ENCODE measurements around the gene CLCN2.

CLCN2 gene

DNA sequence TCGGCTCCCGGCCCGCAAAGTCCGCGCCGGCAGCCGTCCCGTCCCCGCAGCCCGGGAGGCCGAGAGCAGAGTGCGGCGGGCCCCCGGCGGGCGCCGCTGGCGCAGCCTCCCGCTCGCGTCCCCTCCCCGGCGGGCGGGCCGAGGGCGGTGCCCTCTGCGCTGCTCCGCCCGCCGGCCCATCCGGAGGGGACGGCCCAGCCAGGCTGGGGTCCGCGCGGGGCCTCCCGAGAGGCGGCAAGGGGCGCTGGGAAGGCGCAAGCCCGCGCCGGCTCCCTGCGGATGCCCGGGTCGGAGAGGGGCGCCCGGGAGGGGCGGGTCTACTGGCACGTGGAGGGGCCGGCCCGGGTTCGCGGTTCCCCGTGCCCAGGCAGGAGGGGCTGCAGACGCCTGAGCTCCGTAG, at the start of gene CLCN2, which contains the start of gene POLR2H:
Gene CLCN2 (minus strand): TSS at position 74 of the 400 bp plus-strand sequence. CDS start 126 bp downstream, outside the sequence.
Gene POLR2H (plus strand): TSS at position 179 of the 400 bp plus-strand sequence. CDS start 1,783 bp downstream, outside the sequence.
- DNase-seq = peak; percentile 66

DNA sequence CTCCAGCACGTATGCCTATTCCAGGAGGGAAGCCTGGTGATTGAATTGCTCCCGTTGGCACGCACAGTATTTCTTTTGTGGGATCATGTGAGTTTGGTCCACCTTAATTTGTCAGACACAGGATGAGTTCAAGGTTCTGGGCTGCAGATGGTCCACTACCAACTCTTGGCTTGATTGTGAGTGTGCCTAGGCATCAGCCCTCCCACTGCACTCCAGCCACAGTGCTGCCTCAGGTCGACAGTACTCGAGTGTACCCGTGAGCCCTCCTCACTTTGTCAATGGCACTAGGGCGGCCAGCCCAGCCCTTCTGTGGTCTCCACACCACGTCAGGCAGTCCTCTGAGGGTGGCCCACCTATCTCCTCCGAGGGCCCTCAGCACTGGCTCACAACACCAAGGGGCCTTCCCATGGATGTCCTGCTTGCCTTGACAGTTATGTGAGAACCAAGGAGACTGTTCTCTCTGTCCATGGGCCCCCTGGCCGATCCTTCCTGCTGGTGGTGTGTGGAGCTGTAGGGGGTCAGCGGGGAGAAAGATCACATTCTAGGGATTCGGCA, 48.6 kb upstream of the CLCN2 start:
- no peak for DNase-seq

- no peak for DNase-seq
Measured at GRCh38 chr3:184409331-184409926, 48.0 kb upstream of the CLCN2 start.

- no peak for DNase-seq
Measured at GRCh38 chr3:184405075-184406030, 43.9 kb upstream of the CLCN2 start.

- DNase-seq = no peak
Measured at GRCh38 chr3:184399410-184399809, 38.0 kb upstream of the CLCN2 start.

GRCh38 chr3:184395320-184395660, 33.9 kb upstream of the CLCN2 start:
- no peak for DNase-seq

DNA sequence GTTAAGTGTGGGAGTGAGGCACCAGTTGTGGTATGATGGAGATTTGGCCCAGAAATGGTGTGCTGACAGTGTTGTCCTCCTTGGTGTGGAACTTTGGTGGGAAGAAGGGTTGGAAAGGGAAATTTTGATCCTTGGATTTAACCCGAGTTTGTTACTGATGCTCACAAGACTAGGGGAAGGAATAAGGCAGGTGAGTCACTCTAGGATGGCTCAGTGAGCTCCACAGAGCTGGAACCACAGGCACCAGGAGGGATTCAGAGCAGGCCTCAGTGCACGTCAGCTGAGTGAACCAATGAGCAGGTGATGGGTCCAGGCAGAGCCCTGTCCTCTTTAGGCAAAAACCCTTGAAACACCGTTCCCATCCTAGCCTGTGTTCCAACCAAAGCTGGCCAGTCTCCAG, 29.9 kb upstream of the CLCN2 start:
- DNase-seq = no peak

- no peak for DNase-seq
Measured at GRCh38 chr3:184389935-184390528, 28.6 kb upstream of the CLCN2 start.

- no peak for DNase-seq
Measured at GRCh38 chr3:184389384-184389783, 28.0 kb upstream of the CLCN2 start.

DNA sequence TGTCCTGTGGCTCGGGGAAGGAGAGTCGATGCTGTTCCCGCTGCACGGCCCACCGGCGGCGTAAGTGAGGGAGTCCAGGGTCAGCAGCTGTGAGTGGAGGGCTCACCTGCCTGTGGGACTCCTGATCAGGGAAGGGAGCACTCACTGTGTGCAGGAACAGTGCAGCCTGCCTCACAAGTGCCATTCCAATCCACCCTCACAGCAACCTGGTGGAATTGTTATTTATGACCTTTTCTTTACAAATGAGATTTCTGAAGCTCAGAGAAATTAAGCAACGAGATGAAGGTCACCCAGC, 27.5 kb upstream of the CLCN2 start:
- no peak for DNase-seq

DNA sequence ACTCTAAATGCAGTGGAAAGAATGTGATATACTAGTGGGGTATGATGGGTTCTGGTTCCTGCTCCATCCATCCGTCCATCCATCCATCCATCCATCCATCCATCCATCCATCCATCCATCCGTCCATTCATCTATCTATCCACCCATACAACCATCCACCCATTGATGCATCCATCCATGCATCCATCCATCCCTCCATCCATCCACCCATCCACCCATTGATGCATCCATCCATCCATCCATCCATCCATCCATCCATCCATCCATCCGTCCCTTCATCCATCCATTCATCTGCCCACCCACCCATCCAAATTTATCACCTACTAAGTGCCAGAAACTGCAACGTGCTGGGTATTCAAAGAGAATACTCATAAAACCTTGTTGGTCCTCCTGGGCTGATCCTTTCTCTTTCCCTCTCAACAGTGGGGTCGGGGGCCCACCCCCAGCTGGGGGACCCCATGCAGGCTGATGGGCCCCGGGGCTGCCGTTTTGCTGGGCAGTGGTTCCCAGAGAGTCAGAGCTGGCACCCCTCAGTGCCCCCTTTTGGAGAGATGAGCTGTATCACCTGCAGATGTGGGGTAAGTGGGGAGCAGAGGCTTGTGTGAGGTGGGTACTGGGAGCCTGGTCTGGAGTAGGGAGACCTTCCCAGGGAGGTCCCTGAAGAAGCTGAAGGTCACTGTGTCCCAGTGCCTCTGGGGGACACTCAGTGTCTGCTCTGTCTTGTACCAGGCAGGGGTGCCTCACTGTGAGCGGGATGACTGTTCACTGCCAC, 26.9 kb upstream of the CLCN2 start:
- no peak for DNase-seq

GRCh38 chr3:184387174-184387714, 25.8 kb upstream of the CLCN2 start:
- no peak for DNase-seq

DNA sequence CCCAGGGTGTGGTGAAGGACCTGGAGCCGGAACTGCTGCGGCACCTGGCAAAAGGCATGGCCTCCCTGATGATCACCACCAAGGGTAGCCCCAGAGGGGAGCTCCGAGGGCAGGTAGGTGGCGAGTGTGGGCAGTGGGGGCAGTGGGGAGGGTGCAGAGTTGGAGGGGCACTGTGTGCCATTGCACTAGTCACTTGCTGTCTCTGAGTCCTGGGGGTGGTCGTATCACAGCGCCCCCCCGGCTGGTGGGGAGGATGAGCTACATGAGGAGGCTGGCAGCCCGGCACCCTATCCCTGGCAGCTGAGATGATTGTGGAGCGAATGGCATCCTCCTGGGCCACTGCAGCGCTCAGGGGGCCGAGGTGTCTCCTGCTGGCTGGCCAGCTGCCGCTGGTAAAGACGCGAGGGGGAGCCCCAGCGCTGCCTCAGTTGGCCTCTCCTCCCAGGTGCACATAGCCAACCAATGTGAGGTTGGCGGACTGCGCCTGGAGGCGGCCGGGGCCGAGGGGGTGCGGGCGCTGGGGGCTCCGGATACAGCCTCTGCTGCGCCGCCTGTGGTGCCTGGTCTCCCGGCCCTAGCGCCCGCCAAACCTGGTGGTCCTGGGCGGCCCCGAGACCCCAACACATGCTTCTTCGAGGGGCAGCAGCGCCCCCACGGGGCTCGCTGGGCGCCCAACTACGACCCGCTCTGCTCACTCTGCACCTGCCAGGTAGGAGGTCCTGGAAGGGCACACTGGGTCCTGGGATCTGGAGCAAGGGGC, 24.8 kb upstream of the CLCN2 start:
- DNase-seq = no peak

DNA sequence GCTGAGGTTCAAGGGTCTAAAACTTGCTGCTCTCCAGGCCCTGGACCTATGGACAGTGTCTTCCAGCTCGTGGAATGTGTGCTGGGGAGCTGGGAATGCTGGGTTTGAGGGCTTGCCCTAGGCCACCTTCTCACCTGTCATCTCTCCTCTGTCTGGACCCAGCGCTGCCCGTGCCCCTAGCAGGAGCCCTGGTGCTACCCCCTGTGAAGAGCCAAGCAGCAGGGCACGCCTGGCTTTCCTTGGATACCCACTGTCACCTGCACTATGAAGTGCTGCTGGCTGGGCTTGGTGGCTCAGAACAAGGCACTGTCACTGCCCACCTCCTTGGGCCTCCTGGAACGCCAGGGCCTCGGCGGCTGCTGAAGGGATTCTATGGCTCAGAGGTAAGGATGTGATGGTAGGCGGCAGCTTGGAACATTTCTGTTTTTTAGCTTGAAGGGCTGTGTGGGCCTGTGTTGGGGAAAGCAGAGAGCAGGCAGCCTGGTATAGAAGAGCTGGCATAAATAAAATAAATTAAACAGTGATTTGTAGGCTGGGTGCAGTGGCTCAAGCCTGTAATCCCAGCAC, 23.5 kb upstream of the CLCN2 start:
- no peak for DNase-seq

DNA sequence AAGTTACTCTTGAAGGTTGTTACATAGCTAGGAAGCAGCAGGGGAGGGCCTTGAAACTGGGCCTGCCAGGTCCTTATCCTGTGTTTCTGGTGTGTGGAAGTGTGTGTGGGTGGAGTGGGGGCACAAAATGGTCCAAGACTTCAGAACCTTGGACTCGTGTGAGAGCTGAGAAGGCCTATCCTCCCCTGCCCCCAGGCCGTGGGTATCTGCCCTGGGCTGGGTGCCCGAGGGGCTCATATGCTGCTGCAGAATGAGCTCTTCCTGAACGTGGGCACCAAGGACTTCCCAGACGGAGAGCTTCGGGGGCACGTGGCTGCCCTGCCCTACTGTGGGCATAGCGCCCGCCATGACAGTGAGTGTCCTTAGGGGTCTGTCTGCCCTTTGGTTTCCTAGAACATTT, 22.9 kb upstream of the CLCN2 start:
- no peak for DNase-seq

GRCh38 chr3:184383033-184383740, 21.8 kb upstream of the CLCN2 start:
- no peak for DNase-seq

GRCh38 chr3:184382326-184383032, 21.1 kb upstream of the CLCN2 start:
- no peak for DNase-seq

- no peak for DNase-seq
Measured at GRCh38 chr3:184381261-184382224, 20.1 kb upstream of the CLCN2 start.

Measured in NCI-H1436 (cell line).